ENCODE data around the gene GNL1.

The GNL1 gene

GRCh38 chr6:30583921-30584320 lies 27.6 kb upstream of the GNL1 start:
- no peak overlapping the region for H3K4me3 ChIP-seq (ENCODE audit: low read depth, low read length)
- no peak for TF ChIP-seq CTCF (IDR thresholded peaks at IDR 0.05; ENCODE audit: borderline replicate concordance, insufficient read depth, low read depth, low read length)

GRCh38 chr6:30578051-30578450 lies 21.8 kb upstream of the GNL1 start:
- no peak overlapping the region for H3K4me3 ChIP-seq (ENCODE audit: low read depth, low read length)
- TF ChIP-seq CTCF (IDR thresholded peaks at IDR 0.05; ENCODE audit: borderline replicate concordance, insufficient read depth, low read depth, low read length), result no peak

GRCh38 chr6:30573113-30573512 lies 16.8 kb upstream of the GNL1 start:
- no peak for TF ChIP-seq CTCF (IDR thresholded peaks at IDR 0.05; ENCODE audit: borderline replicate concordance, insufficient read depth, low read depth, low read length)
- no peak overlapping the region for H3K4me3 ChIP-seq (ENCODE audit: low read depth, low read length)

- H3K4me3 ChIP-seq (ENCODE audit: low read depth, low read length), result peak overlapping the region; percentile 73
Measured at GRCh38 chr6:30572148-30572547, 15.9 kb upstream of the GNL1 start.

GRCh38 chr6:30571762-30572082 lies 15.4 kb upstream of the GNL1 start:
- peak overlapping the region; percentile 73 for H3K4me3 ChIP-seq (ENCODE audit: low read depth, low read length)
- TF ChIP-seq CTCF (IDR thresholded peaks at IDR 0.05; ENCODE audit: borderline replicate concordance, insufficient read depth, low read depth, low read length), result no peak

More at GRCh38 chr6:30572148-30572547, 15.9 kb upstream of the GNL1 start:
- TF ChIP-seq CTCF (IDR thresholded peaks at IDR 0.05; ENCODE audit: borderline replicate concordance, insufficient read depth, low read depth, low read length), result no peak

GRCh38 chr6:30571075-30571761 lies 14.9 kb upstream of the GNL1 start, which contains the start of gene ABCF1:
Gene ABCF1 (plus strand): TSS chr6:30571442. CDS start chr6:30571488, 46 bp downstream.
- H3K4me3 ChIP-seq (ENCODE audit: low read depth, low read length), result peak within 1 kb of the TSS; percentile 73
- no peak for TF ChIP-seq CTCF (IDR thresholded peaks at IDR 0.05; ENCODE audit: borderline replicate concordance, insufficient read depth, low read depth, low read length)

- TF ChIP-seq CTCF (IDR thresholded peaks at IDR 0.05; ENCODE audit: borderline replicate concordance, insufficient read depth, low read depth, low read length), result no peak
- peak overlapping the region; percentile 29 for H3K4me3 ChIP-seq (ENCODE audit: low read depth, low read length)
Measured at GRCh38 chr6:30570740-30571074, 14.4 kb upstream of the GNL1 start.

Measured in GM12875 (cell line).